Measurements from ENCODE around the gene OSBPL6. TPM values are rescaled to one million over a fixed set of nuclear protein-coding genes. Genes with fewer than 3 reads are reported as not detected.

OSBPL6 gene
- total RNA-seq, 1 experiment from 2014 or later: 0.71 TPM

GRCh38 chr2:178257127-178257526 is 62.8 kb downstream of the OSBPL6 start:
- no peak for DNase-seq (ENCODE audit: low read depth)
- in situ Hi-C loops (cut with HindIII; ENCODE audit: low pct_unique_long_range_greater_than_20kb, low sequenced_read_pairs): no loop called here

GRCh38 chr2:178258916-178259315 is 64.6 kb downstream of the OSBPL6 start:
- no peak for DNase-seq (ENCODE audit: low read depth)
- in situ Hi-C loops (cut with HindIII; ENCODE audit: low pct_unique_long_range_greater_than_20kb, low sequenced_read_pairs): no loop called here

DNA sequence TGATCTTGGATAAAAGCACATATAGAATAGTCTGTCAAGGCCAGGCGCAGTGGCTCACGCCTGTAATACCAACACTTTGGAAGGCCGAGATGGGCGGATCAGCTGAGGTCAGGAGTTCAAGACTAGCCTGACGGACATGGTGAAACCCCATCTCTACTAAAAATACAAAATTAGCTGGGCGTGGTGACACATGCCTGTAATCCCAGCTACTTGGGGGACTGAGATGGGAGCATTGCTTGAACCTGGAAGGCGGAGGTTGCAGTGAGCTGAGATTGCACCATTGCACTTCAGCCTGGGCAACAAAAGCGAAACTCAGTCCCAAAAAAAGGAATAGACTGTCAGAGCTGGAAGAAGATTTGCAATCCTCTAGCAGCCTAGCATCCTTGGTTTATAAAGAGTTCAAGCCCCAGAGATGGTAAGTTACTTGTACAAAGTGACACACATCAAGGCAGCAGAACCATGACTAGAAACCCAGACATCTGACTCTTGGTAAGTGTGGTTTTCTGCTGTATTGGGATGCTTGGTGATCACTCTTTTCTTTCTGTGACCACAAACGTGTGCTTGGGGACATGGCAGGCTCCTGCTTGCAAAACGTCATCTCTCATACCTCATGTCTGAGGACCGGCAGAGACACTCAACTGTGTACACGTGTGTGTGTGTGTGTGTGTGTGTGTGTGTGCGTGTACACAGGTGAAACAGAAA is 69.0 kb downstream of the OSBPL6 start:
- in situ Hi-C loops (cut with HindIII; ENCODE audit: low pct_unique_long_range_greater_than_20kb, low sequenced_read_pairs): no loop called here
- no peak for DNase-seq (ENCODE audit: low read depth)

DNA sequence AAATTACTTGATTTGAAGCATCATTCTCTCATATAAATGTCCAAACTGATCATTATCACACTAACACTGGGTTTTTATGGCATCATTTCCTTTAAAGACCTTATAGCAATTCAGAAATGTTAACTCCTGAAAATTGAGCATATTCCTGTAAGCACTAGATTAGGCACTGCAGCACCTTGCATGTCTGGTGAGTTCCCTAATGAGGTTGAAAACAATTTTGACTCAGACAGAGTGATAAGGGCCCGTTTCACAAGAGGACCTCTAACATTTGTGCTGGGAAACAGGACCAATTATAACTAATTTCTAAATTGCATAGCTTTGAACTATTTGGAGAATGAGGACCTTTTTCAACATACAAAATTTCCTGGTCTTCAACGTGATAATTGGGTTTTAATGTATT is 69.9 kb downstream of the OSBPL6 start:
- in situ Hi-C loops (cut with HindIII; ENCODE audit: low pct_unique_long_range_greater_than_20kb, low sequenced_read_pairs): no loop called here

GRCh38 chr2:178265851-178266250 is 71.5 kb downstream of the OSBPL6 start:
- in situ Hi-C loops (cut with HindIII; ENCODE audit: low pct_unique_long_range_greater_than_20kb, low sequenced_read_pairs): no loop called here
- no peak for DNase-seq (ENCODE audit: low read depth)

More for the DNA sequence above, 69.9 kb downstream of the OSBPL6 start:
- no peak for DNase-seq (ENCODE audit: low read depth)

DNA sequence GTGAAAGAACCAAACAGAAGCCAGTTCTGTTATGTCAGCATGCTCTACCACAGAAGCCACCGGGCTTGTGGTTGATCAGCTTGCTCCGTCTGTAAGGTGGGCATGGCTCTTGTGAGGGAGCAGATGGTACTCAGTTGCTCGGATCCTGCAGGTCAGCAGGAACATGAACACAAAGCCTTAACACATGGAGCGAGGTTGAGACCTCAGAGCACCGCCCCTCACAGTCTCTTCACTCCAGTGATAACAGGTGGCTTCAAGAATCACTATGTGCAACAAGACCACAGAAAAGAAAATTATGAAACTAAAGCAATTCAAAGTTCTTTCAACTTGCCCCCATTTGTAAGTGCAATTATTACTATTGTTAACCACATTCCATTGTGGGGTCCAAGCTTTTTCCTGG is 72.1 kb downstream of the OSBPL6 start:
- no peak for DNase-seq (ENCODE audit: low read depth)
- in situ Hi-C loops (cut with HindIII; ENCODE audit: low pct_unique_long_range_greater_than_20kb, low sequenced_read_pairs): no loop called here

DNA sequence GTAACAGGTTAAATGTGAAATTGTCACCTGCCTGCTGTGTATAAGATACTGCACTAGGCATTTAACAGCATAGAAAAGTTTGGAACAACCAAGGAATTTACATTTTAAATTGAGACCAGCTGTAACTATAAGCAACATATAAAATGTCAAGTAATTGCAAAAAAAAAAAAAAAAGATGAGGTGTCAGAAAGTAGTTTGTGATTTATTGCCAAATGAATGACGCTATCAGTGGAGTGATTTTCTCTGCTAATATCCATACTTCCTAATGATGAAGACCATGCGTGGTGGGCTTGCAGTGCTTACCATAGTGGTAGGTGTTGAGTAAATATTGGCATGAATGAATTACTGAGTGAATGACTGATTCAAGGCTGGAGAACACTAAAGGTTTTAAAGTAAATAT is 73.3 kb downstream of the OSBPL6 start:
- in situ Hi-C loops (cut with HindIII; ENCODE audit: low pct_unique_long_range_greater_than_20kb, low sequenced_read_pairs): no loop called here
- no peak for DNase-seq (ENCODE audit: low read depth)

DNA sequence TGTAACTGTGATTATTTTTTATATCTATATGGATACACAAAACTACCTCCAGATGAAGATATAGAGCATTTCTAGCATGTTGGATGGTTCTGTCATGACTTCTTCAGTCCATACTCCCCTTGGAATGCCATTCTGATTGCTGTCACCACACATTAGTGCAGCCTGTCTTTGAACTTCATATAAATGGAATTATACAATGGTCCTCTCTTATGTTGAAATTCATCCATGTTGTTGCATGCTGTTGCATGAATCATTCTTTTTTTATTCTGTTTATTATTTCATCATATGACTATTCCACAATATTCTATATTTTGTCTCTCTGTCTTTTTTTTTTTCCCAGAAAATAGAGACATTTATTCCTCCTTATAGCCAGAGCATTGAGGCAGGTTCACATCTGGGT is 74.1 kb downstream of the OSBPL6 start:
- in situ Hi-C loops (cut with HindIII; ENCODE audit: low pct_unique_long_range_greater_than_20kb, low sequenced_read_pairs): no loop called here
- no peak for DNase-seq (ENCODE audit: low read depth)

GRCh38 chr2:178269438-178270224 is 75.3 kb downstream of the OSBPL6 start:
- in situ Hi-C loops (cut with HindIII; ENCODE audit: low pct_unique_long_range_greater_than_20kb, low sequenced_read_pairs): no loop called here
- no peak for DNase-seq (ENCODE audit: low read depth)

- DNase-seq (ENCODE audit: low read depth): no peak
- in situ Hi-C loops (cut with HindIII; ENCODE audit: low pct_unique_long_range_greater_than_20kb, low sequenced_read_pairs): no loop called here
Observed at GRCh38 chr2:178270338-178270737, 76.0 kb downstream of the OSBPL6 start.

GRCh38 chr2:178271094-178271493 is 76.8 kb downstream of the OSBPL6 start:
- no peak for DNase-seq (ENCODE audit: low read depth)
- in situ Hi-C loops (cut with HindIII; ENCODE audit: low pct_unique_long_range_greater_than_20kb, low sequenced_read_pairs): no loop called here

- in situ Hi-C loops (cut with HindIII; ENCODE audit: low pct_unique_long_range_greater_than_20kb, low sequenced_read_pairs): no loop called here
Observed at GRCh38 chr2:178271629-178272333, 77.5 kb downstream of the OSBPL6 start.

DNA sequence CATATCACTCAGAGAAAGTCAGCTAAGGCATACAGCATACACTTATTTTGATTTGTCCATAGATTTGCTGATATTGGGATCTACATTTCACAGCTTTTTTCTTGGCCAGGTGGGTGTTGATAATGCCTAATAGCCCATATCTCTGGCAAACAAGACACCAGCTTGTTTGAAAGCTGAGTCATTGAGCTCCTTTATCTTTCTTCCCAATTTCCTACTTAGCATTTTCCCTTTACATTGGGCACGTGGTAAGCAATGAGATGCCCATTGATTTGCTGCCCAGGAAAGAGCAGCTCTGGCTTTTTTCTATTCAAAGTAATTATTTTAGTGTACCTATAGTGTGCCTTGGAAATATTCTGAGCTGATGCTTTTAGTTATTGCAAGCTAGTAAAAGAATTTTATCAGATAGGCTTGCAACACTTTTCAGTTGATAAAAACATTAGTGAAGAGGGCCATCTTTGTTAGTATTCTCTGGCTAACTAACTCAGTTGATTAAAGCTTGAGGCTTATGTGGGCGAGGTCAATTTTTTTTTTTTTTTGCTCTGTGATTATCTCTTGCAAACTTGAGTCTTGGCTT is 79.6 kb downstream of the OSBPL6 start:
- DNase-seq (ENCODE audit: low read depth): no peak
- in situ Hi-C loops (cut with HindIII; ENCODE audit: low pct_unique_long_range_greater_than_20kb, low sequenced_read_pairs): no loop called here

More at GRCh38 chr2:178271629-178272333, 77.5 kb downstream of the OSBPL6 start:
- DNase-seq (ENCODE audit: low read depth): no peak

- DNase-seq (ENCODE audit: low read depth): no peak
- in situ Hi-C loops (cut with HindIII; ENCODE audit: low pct_unique_long_range_greater_than_20kb, low sequenced_read_pairs): no loop called here
Observed at GRCh38 chr2:178275600-178275999, 81.3 kb downstream of the OSBPL6 start.

DNA sequence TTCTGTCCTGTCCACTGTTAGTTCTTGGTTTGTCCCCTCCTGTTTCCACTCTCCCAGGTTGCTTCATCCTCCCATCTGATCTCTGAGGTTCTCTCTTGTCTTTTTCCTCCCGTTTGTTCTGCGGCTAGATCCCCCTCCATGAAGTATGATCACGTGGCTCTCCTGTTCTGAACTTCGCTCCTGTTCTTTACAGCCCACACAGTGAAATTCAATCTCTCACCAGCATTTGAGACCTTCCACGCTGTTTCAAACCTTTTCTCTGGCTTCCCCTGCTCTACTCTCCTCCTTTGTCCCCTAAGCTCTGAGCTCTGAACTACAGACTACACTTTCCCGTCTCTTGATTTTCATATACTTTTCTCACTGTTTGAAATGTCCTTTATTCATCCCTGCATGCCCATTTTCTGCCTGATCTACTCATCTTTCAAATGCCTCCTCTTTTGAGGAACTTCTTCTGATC is 83.5 kb downstream of the OSBPL6 start:
- DNase-seq (ENCODE audit: low read depth): no peak
- in situ Hi-C loops (cut with HindIII; ENCODE audit: low pct_unique_long_range_greater_than_20kb, low sequenced_read_pairs): no loop called here

GRCh38 chr2:178279142-178279541 is 84.8 kb downstream of the OSBPL6 start:
- in situ Hi-C loops (cut with HindIII; ENCODE audit: low pct_unique_long_range_greater_than_20kb, low sequenced_read_pairs): no loop called here
- peak; percentile 28 for DNase-seq (ENCODE audit: low read depth)

- DNase-seq (ENCODE audit: low read depth): no peak
- in situ Hi-C loops (cut with HindIII; ENCODE audit: low pct_unique_long_range_greater_than_20kb, low sequenced_read_pairs): no loop called here
Observed at GRCh38 chr2:178279636-178280035, 85.3 kb downstream of the OSBPL6 start.

DNA sequence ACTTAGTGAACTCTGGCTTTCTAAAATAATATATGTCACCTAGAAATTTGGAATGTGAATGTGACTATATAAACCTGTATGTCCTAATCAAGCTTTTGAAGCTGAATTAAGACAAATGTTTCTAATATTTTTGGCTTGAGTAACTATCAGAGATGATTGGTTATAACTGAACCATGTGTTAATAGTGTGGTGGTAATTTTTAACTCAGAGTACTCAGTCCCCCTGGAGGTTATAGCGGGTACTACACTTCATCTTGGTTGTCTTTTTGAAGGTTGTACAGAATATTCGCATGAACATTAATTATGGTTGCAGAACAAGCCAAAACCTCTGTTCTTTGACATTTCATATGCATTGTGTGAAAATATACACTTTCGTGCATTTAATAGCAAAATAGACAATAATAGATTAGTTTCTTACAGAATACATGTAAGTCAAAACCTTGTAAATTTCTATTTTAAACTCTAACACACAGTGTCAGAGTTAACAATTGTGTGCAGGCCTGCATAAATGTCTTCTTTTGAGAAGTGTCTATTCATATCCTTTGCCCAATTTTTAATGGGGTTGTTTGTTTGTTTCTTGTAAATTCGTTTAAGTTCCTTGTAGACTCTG is 86.0 kb downstream of the OSBPL6 start:
- peak; percentile 16 for DNase-seq (ENCODE audit: low read depth)

More for the DNA sequence above, 86.0 kb downstream of the OSBPL6 start:
- in situ Hi-C loops (cut with HindIII; ENCODE audit: low pct_unique_long_range_greater_than_20kb, low sequenced_read_pairs): no loop called here
